ENCODE results near the gene ATP2A2.

DNA sequence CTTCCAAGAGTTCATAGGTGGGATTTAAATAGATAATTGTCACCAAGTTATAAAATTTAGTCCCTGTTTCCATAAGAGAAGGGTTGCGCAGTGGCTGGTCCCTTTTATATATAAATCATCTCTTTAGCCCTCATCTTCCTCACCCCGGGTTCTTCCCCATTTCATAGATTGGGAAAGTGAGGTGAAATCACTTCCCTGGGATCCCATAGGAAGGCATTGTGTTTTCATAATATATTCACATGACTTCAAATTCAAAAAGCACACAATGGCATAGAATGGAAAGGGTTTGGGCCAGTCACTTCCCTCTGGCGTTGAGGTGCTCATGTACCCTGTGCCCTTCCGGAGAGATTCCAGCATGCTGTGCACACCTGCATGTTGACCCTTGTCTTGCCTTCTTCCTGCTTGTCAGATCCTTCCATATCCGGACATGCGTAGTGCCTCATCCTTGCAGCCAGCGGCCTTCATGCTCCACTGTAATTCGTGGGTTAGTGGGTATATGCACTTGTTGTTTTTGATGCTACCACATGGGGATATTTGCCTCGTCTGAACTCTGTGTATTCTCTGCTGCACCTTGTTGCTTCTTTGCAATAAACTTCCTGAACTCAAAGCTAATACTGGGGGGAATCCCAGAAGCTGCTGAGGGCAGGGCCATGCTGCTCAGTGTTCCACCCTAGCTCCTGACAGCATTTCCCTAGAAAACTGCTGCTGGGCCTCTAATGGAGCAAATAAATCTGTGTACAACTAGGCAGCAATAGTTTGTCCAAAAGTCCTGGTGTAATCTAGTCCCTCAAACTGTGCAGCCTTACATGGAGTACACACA lies 62.9 kb downstream of the ATP2A2 start:
- TF ChIP-seq POLR2A (IDR thresholded peaks at IDR 0.05) = no peak
- TF ChIP-seq, protein P1, sequence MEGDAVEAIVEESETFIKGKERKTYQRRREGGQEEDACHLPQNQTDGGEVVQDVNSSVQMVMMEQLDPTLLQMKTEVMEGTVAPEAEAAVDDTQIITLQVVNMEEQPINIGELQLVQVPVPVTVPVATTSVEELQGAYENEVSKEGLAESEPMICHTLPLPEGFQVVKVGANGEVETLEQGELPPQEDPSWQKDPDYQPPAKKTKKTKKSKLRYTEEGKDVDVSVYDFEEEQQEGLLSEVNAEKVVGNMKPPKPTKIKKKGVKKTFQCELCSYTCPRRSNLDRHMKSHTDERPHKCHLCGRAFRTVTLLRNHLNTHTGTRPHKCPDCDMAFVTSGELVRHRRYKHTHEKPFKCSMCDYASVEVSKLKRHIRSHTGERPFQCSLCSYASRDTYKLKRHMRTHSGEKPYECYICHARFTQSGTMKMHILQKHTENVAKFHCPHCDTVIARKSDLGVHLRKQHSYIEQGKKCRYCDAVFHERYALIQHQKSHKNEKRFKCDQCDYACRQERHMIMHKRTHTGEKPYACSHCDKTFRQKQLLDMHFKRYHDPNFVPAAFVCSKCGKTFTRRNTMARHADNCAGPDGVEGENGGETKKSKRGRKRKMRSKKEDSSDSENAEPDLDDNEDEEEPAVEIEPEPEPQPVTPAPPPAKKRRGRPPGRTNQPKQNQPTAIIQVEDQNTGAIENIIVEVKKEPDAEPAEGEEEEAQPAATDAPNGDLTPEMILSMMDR (IDR thresholded peaks at IDR 0.05) = no peak
- TF ChIP-seq POLR2AphosphoS5 (IDR thresholded peaks at IDR 0.05) = no peak
